Trophoblast cell (in vitro differentiated cells and primary cell): ENCODE results near the gene PGF.

Experiments
- DNase-seq, 2 donors: peaks; one replicate each; pipeline ENCODE4 v3.0.0-alpha.2; 2016
- H2AFZ ChIP-seq: 2 replicates; pipeline ENCODE4 v1.6.1; 2013; ENCODE audit warnings: low read length, moderate library complexity, mild to moderate bottlenecking; ENCODE audit not compliant: insufficient read depth, poor library complexity
- H2AK5ac ChIP-seq: 2 replicates; pipeline ENCODE4 v1.6.1; 2013; ENCODE audit warnings: mild to moderate bottlenecking, low read length
- H2BK120ac ChIP-seq: 2 replicates; pipeline ENCODE4 v1.6.1; 2013; ENCODE audit warnings: low read length, mild to moderate bottlenecking, moderate library complexity; ENCODE audit not compliant: insufficient read depth, poor library complexity
- H2BK12ac ChIP-seq: 2 replicates; pipeline ENCODE4 v1.6.1; 2013; ENCODE audit warnings: mild to moderate bottlenecking, low read length, moderate library complexity
- H2BK5ac ChIP-seq: 2 replicates; pipeline ENCODE4 v1.6.1; 2013; ENCODE audit warnings: low read length, low read depth, moderate library complexity, mild to moderate bottlenecking; ENCODE audit not compliant: poor library complexity
- H3K14ac ChIP-seq: 2 replicates; pipeline ENCODE4 v1.6.1; 2013; ENCODE audit warnings: mild to moderate bottlenecking, low read length
- H3K18ac ChIP-seq: 2 replicates; pipeline ENCODE4 v1.6.1; 2013; ENCODE audit warnings: mild to moderate bottlenecking, low read length
- H3K23ac ChIP-seq: 2 replicates; pipeline ENCODE4 v1.6.1; 2013; ENCODE audit warnings: low read length
- H3K27ac ChIP-seq: 2 replicates; pipeline ENCODE4 v1.5.1; 2013; ENCODE audit warnings: low read depth, mild to moderate bottlenecking, inconsistent platforms, low read length, moderate library complexity
- H3K27me3 ChIP-seq: 2 replicates; pipeline ENCODE4 v1.6.1; 2013; ENCODE audit warnings: inconsistent platforms, mild to moderate bottlenecking, low read length, moderate library complexity; ENCODE audit not compliant: insufficient read depth
- H3K36me3 ChIP-seq, 2 experiments: 1 replicate in 1 of 2; 2 replicates in 1 of 2; pipeline ENCODE4 v1.6.1; 2013; ENCODE audit warnings: low read length in 2 of 2, mild to moderate bottlenecking in 2 of 2, moderate library complexity in 1 of 2; ENCODE audit not compliant: insufficient read depth in 2 of 2, control insufficient read depth in 1 of 2
- H3K4ac ChIP-seq: 2 replicates; pipeline ENCODE4 v1.6.1; 2013; ENCODE audit warnings: low read depth, mild to moderate bottlenecking, low read length, moderate library complexity
- H3K4me1 ChIP-seq, 2 experiments: 1 replicate in 1 of 2; 2 replicates in 1 of 2; pipeline ENCODE4 v1.6.1; 2013; ENCODE audit warnings: low read length in 2 of 2, mild to moderate bottlenecking in 2 of 2, moderate library complexity in 1 of 2; ENCODE audit not compliant: insufficient read depth in 2 of 2, control insufficient read depth in 1 of 2
- H3K4me2 ChIP-seq: 2 replicates; pipeline ENCODE4 v1.6.1; 2013; ENCODE audit warnings: inconsistent platforms, mild to moderate bottlenecking, low read length, moderate library complexity
- H3K4me3 ChIP-seq: 2 replicates; pipeline ENCODE4 v1.5.1; 2013; ENCODE audit warnings: mild to moderate bottlenecking, low read depth, low read length, inconsistent platforms
- H3K79me1 ChIP-seq: one replicate; pipeline ENCODE4 v1.6.1; 2013; ENCODE audit warnings: low read length
- H3K79me2 ChIP-seq: 2 replicates; pipeline ENCODE4 v1.6.1; 2013; ENCODE audit warnings: low read length, mild to moderate bottlenecking; ENCODE audit not compliant: control insufficient read depth, insufficient read depth, poor library complexity
- H3K9ac ChIP-seq: 2 replicates; pipeline ENCODE4 v1.6.1; 2013; ENCODE audit warnings: mild to moderate bottlenecking, low read length
- H3K9me3 ChIP-seq: 2 replicates; pipeline ENCODE4 v1.6.1; 2013; ENCODE audit warnings: low read depth, mild to moderate bottlenecking, control low read depth, inconsistent platforms, low read length; ENCODE audit not compliant: insufficient read depth
- H4K12ac ChIP-seq: 2 replicates; pipeline ENCODE4 v1.6.1; 2013; ENCODE audit warnings: low read depth, mild to moderate bottlenecking, low read length, moderate library complexity
- H4K8ac ChIP-seq: 2 replicates; pipeline ENCODE4 v1.6.1; 2013; ENCODE audit warnings: low read depth, mild to moderate bottlenecking, low read length, moderate library complexity
- H4K91ac ChIP-seq: one replicate; pipeline ENCODE4 v1.6.1; 2013; ENCODE audit warnings: low read depth, mild to moderate bottlenecking, low read length, moderate library complexity
- WGBS: extraction: QIAGEN DNeasy Blood & Tissue Kit; methylation state at CpG from one replicate; pipeline ENCODE4 v1.1.7; 2013; ENCODE audit warnings: missing lambda C conversion rate; ENCODE audit not compliant: insufficient read length, insufficient coverage; ENCODE audit errors: extremely low coverage; 5-methylcytosine and 5-hydroxymethylcytosine counted together

The PGF gene

GRCh38 chr14:74942181-74942580 lies 13.2 kb downstream of the PGF start:
- H2AK5ac ChIP-seq: peak overlapping the region; percentile 22
- H2BK12ac ChIP-seq: no peak overlapping the region
- no peak overlapping the region for H3K4me2 ChIP-seq
- H4K12ac ChIP-seq: no peak overlapping the region
- H3K4ac ChIP-seq: no peak overlapping the region
- H3K79me1 ChIP-seq: peaks cover 3% of the 10 kb centered on the region
- peak overlapping the region; percentile 23 for H4K8ac ChIP-seq
- no peak overlapping the region for H3K27ac ChIP-seq
- H3K36me3 ChIP-seq: peaks cover 7 to 9% of the 10 kb centered on the region in 2 experiments
- H2AFZ ChIP-seq: peak overlapping the region; percentile 9
- no peak overlapping the region for H3K23ac ChIP-seq
- H4K91ac ChIP-seq: peak overlapping the region; percentile 53
- no peak overlapping the region for H3K18ac ChIP-seq
- no peak overlapping the region for H2BK120ac ChIP-seq
- H3K4me1 ChIP-seq: peaks cover 13 to 16% of the 10 kb centered on the region in 2 experiments
- no peak overlapping the region for H3K9ac ChIP-seq
- DNase-seq: no peak
- H3K4me3 ChIP-seq: no peak overlapping the region
- no peaks in the 10 kb centered on the region for H3K27me3 ChIP-seq
- no peaks in the 10 kb centered on the region for H3K9me3 ChIP-seq
- no CpG with 5 or more reads among the region's 12 CpGs for WGBS
- no peaks in the 10 kb centered on the region for H3K79me2 ChIP-seq
- no peak overlapping the region for H3K14ac ChIP-seq
- H2BK5ac ChIP-seq: no peak overlapping the region

- Histone ChIP-seq H4K91ac (no peak overlapping the region), H3K4ac (no peak overlapping the region), H2BK120ac (no peak overlapping the region), H4K8ac (no peak overlapping the region), H3K4me1 (peaks cover 13 to 16% of the 10 kb centered on the region in 2 experiments), H3K79me2 (no peaks in the 10 kb centered on the region), H3K4me3 (no peak overlapping the region), H3K9me3 (no peaks in the 10 kb centered on the region), H4K12ac (no peak overlapping the region), H3K23ac (no peak overlapping the region), H3K14ac (no peak overlapping the region), H2AK5ac (no peak overlapping the region), H3K27ac (no peak overlapping the region), H2BK5ac (no peak overlapping the region), H2BK12ac (peak overlapping the region; percentile 14), H3K18ac (no peak overlapping the region), H2AFZ (peak overlapping the region; percentile 62), H3K4me2 (no peak overlapping the region), H3K9ac (no peak overlapping the region), H3K79me1 (peaks cover 3% of the 10 kb centered on the region), H3K36me3 (peaks cover 5 to 7% of the 10 kb centered on the region in 2 experiments), H3K27me3 (no peaks in the 10 kb centered on the region)
- no CpG with 5 or more reads among the region's 13 CpGs for WGBS
- DNase-seq: peak in 1 of 2 donors; percentile 35
Observed at GRCh38 chr14:74941676-74942097, 13.7 kb downstream of the PGF start.

- peak in 1 of 2 donors; percentile 46 for DNase-seq
- Histone ChIP-seq H4K91ac (peak overlapping the region; percentile 1), H3K14ac (peak overlapping the region; percentile 35), H3K9ac (no peak overlapping the region), H2AFZ (no peak overlapping the region), H3K18ac (no peak overlapping the region), H2BK5ac (no peak overlapping the region), H3K27ac (no peak overlapping the region), H3K4me2 (no peak overlapping the region), H3K9me3 (no peaks in the 10 kb centered on the region), H3K79me2 (no peaks in the 10 kb centered on the region), H2AK5ac (peak overlapping the region; percentile 39), H3K4me3 (no peak overlapping the region), H3K23ac (no peak overlapping the region), H3K79me1 (peaks cover 3% of the 10 kb centered on the region), H2BK120ac (peak overlapping the region; percentile 9), H4K12ac (no peak overlapping the region), H3K4me1 (peaks cover 13 to 16% of the 10 kb centered on the region in 2 experiments), H4K8ac (peak overlapping the region; percentile 12), H3K4ac (peak overlapping the region; percentile 12), H3K36me3 (peaks cover 2 to 7% of the 10 kb centered on the region in 2 experiments), H2BK12ac (peak overlapping the region; percentile 53), H3K27me3 (no peaks in the 10 kb centered on the region)
- no CpG with 5 or more reads among the region's 18 CpGs for WGBS
Observed at GRCh38 chr14:74940956-74941565, 14.3 kb downstream of the PGF start.

- no peak overlapping the region for H2BK5ac ChIP-seq
- peaks cover 0 to 7% of the 10 kb centered on the region in 2 experiments for H3K36me3 ChIP-seq
- H4K91ac ChIP-seq: no peak overlapping the region
- no peak overlapping the region for H3K4me3 ChIP-seq
- H2BK12ac ChIP-seq: no peak overlapping the region
- H3K18ac ChIP-seq: no peak overlapping the region
- no peaks in the 10 kb centered on the region for H3K79me2 ChIP-seq
- H2AK5ac ChIP-seq: no peak overlapping the region
- peaks cover 3% of the 10 kb centered on the region for H3K79me1 ChIP-seq
- H3K9me3 ChIP-seq: no peaks in the 10 kb centered on the region
- H3K27ac ChIP-seq: no peak overlapping the region
- no peak overlapping the region for H3K14ac ChIP-seq
- no peak overlapping the region for H3K4me2 ChIP-seq
- peaks cover 13 to 21% of the 10 kb centered on the region in 2 experiments for H3K4me1 ChIP-seq
- H3K9ac ChIP-seq: no peak overlapping the region
- H3K4ac ChIP-seq: no peak overlapping the region
- H4K12ac ChIP-seq: no peak overlapping the region
- no peak overlapping the region for H2AFZ ChIP-seq
- no CpG with 5 or more reads among the region's 10 CpGs for WGBS
- no peak overlapping the region for H4K8ac ChIP-seq
- H3K23ac ChIP-seq: no peak overlapping the region
- no peak for DNase-seq
- H2BK120ac ChIP-seq: no peak overlapping the region
- no peaks in the 10 kb centered on the region for H3K27me3 ChIP-seq
Observed at GRCh38 chr14:74938531-74939495, 16.6 kb downstream of the PGF start.
